ENCODE results near the gene LAMTOR5. TPM values are rescaled to one million over a fixed set of nuclear protein-coding genes. Genes with fewer than 3 reads are reported as not detected.

Gene LAMTOR5
- total and polyA plus RNA-seq, 2 of the 13 experiments (the other 11 are each of a cell fraction or from before 2014, with no cell fraction given) = 96.7 to 400 TPM

DNA sequence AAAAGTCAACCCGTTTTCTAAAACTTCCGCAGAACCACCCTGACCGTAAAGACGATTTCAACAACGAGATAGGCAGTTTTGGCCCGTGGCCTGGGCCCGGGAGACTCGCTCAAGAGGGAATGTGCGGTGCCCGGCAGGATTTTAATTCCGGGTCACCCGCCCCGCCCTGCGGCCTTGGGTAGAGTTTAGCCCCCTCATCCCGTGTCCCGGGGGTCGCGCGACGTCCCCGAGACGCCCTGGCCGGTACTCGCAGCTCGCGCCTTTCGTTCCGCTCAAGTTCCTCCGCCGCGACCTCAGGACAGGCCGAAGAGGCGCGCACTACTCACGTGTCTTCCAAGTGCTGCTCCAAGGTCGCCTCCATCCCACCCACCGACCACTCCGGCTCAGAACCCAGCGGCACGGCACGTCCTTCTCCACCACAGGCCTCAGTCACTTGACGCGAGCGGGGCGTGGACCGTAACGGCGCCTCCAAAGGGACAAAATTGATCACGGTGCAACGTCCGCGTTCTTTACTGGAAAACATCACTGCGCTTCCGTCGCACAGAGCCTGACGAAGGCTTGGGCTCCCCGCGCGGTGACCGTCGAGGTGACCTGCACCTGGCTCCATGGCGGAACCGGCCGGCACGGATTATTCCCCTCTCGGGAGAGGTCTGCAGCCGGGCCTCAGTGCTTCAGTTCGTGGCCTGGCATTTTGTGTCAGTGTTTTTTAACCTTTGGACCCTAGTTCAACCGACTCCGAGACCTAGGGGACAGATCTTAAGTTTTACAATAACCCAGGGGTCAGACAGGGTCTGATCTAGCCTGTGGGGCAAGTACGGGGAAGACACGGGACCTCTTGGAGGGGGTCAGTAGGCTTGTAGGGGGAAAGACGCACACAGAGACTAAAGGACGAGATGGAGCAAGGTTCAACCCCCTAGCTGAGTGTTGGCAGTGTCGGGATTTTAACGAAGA, at the start of gene LAMTOR5 (continued):
- TF ChIP-seq, protein P1, sequence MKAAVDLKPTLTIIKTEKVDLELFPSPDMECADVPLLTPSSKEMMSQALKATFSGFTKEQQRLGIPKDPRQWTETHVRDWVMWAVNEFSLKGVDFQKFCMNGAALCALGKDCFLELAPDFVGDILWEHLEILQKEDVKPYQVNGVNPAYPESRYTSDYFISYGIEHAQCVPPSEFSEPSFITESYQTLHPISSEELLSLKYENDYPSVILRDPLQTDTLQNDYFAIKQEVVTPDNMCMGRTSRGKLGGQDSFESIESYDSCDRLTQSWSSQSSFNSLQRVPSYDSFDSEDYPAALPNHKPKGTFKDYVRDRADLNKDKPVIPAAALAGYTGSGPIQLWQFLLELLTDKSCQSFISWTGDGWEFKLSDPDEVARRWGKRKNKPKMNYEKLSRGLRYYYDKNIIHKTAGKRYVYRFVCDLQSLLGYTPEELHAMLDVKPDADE (CRISPR knock-in tag; IDR thresholded peaks at IDR 0.05) = peak; percentile 86; the same call in 1 of the 2 replicates
- TF ChIP-seq HNRNPK (IDR thresholded peaks at IDR 0.05; ENCODE audit: low read depth, low read length, poor library complexity, severe bottlenecking) (no peak), NFYB (CRISPR knock-in tag; IDR thresholded peaks at IDR 0.05) (peak; percentile 62; the same call in 1 of the 2 replicates), KLF16 (CRISPR knock-in tag; IDR thresholded peaks at IDR 0.05) (peak; percentile 68 to 96; a peak in 3 of 4 replicates), ZNF33B (CRISPR knock-in tag; IDR thresholded peaks at IDR 0.05) (no peak), SIN3B (IDR thresholded peaks at IDR 0.05; ENCODE audit: low read length) (peak; percentile 75; the same call in 1 of the 2 replicates), ZNF563 (CRISPR knock-in tag; IDR thresholded peaks at IDR 0.05) (peak; percentile 90), MEF2D (CRISPR knock-in tag; IDR thresholded peaks at IDR 0.05) (peak; percentile 87), HOXA5 (CRISPR knock-in tag; IDR thresholded peaks at IDR 0.05) (peak; percentile 94; the same call in 1 of the 2 replicates), ASH2L (IDR thresholded peaks at IDR 0.05; ENCODE audit: insufficient read length, low read depth, low read length) (peak; percentile 98), ZNF772 (CRISPR knock-in tag; IDR thresholded peaks at IDR 0.05) (peak; percentile 98), ZBTB8A (CRISPR knock-in tag; IDR thresholded peaks at IDR 0.05; ENCODE audit: borderline replicate concordance, low read depth) (peak; percentile 49; the same call in 1 of the 2 replicates), ZNF569 (CRISPR knock-in tag; IDR thresholded peaks at IDR 0.05; ENCODE audit: borderline replicate concordance) (no peak), AKAP8 (CRISPR knock-in tag; IDR thresholded peaks at IDR 0.05) (peak; percentile 69), POGZ (CRISPR knock-in tag; IDR thresholded peaks at IDR 0.05) (peak; percentile 88), KDM5A (IDR thresholded peaks at IDR 0.05; ENCODE audit: borderline replicate concordance, low read length) (peak; percentile 93), HDAC2 (CRISPR knock-in tag; IDR thresholded peaks at IDR 0.05) (peak; percentile 86)
- TF ChIP-seq, protein P2, sequence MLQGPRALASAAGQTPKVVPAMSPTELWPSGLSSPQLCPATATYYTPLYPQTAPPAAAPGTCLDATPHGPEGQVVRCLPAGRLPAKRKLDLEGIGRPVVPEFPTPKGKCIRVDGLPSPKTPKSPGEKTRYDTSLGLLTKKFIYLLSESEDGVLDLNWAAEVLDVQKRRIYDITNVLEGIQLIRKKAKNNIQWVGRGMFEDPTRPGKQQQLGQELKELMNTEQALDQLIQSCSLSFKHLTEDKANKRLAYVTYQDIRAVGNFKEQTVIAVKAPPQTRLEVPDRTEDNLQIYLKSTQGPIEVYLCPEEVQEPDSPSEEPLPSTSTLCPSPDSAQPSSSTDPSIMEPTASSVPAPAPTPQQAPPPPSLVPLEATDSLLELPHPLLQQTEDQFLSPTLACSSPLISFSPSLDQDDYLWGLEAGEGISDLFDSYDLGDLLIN (CRISPR knock-in tag; IDR thresholded peaks at IDR 0.05; ENCODE audit: borderline replicate concordance) = peak; percentile 18; the same call in 1 of the 2 replicates
- TF ChIP-seq, protein P3, sequence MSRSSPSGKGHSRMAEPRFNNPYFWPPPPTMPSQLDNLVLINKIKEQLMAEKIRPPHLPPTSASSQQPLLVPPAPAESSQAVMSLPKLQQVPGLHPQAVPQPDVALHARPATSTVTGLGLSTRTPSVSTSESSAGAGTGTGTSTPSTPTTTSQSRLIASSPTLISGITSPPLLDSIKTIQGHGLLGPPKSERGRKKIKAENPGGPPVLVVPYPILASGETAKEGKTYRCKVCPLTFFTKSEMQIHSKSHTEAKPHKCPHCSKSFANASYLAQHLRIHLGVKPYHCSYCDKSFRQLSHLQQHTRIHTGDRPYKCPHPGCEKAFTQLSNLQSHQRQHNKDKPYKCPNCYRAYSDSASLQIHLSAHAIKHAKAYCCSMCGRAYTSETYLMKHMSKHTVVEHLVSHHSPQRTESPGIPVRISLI (CRISPR knock-in tag; IDR thresholded peaks at IDR 0.05; ENCODE audit: borderline replicate concordance) = peak; percentile 74; the same call in 1 of the 2 replicates
- TF ChIP-seq, protein P4, sequence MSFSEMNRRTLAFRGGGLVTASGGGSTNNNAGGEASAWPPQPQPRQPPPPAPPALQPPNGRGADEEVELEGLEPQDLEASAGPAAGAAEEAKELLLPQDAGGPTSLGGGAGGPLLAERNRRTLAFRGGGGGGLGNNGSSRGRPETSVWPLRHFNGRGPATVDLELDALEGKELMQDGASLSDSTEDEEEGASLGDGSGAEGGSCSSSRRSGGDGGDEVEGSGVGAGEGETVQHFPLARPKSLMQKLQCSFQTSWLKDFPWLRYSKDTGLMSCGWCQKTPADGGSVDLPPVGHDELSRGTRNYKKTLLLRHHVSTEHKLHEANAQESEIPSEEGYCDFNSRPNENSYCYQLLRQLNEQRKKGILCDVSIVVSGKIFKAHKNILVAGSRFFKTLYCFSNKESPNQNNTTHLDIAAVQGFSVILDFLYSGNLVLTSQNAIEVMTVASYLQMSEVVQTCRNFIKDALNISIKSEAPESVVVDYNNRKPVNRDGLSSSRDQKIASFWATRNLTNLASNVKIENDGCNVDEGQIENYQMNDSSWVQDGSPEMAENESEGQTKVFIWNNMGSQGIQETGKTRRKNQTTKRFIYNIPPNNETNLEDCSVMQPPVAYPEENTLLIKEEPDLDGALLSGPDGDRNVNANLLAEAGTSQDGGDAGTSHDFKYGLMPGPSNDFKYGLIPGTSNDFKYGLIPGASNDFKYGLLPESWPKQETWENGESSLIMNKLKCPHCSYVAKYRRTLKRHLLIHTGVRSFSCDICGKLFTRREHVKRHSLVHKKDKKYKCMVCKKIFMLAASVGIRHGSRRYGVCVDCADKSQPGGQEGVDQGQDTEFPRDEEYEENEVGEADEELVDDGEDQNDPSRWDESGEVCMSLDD (CRISPR knock-in tag; IDR thresholded peaks at IDR 0.05; ENCODE audit: borderline replicate concordance) = peak; percentile 66; the same call in 1 of the 2 replicates
- TF ChIP-seq, protein P5, sequence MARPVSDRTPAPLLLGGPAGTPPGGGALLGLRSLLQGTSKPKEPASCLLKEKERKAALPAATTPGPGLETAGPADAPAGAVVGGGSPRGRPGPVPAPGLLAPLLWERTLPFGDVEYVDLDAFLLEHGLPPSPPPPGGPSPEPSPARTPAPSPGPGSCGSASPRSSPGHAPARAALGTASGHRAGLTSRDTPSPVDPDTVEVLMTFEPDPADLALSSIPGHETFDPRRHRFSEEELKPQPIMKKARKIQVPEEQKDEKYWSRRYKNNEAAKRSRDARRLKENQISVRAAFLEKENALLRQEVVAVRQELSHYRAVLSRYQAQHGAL (CRISPR knock-in tag; IDR thresholded peaks at IDR 0.05; ENCODE audit: not compliant biosample characterization) = peak; percentile 58

Data from HepG2 (cell line).